ENCODE measurements around the gene OTUD5.

OTUD5 gene

GRCh38 chrX:48957477-48957826, at the start of gene OTUD5:
Gene OTUD5, minus strand, starts transcription at chrX:48957607. Its CDS starts 37 bp downstream, at chrX:48957570.
- TF ChIP-seq, protein P1, sequence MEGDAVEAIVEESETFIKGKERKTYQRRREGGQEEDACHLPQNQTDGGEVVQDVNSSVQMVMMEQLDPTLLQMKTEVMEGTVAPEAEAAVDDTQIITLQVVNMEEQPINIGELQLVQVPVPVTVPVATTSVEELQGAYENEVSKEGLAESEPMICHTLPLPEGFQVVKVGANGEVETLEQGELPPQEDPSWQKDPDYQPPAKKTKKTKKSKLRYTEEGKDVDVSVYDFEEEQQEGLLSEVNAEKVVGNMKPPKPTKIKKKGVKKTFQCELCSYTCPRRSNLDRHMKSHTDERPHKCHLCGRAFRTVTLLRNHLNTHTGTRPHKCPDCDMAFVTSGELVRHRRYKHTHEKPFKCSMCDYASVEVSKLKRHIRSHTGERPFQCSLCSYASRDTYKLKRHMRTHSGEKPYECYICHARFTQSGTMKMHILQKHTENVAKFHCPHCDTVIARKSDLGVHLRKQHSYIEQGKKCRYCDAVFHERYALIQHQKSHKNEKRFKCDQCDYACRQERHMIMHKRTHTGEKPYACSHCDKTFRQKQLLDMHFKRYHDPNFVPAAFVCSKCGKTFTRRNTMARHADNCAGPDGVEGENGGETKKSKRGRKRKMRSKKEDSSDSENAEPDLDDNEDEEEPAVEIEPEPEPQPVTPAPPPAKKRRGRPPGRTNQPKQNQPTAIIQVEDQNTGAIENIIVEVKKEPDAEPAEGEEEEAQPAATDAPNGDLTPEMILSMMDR (IDR thresholded peaks at IDR 0.05; ENCODE audit: extremely low read depth, missing control alignments), result no peak
- DNase-seq (ENCODE audit: low spot score), result peak; percentile 87

DNA sequence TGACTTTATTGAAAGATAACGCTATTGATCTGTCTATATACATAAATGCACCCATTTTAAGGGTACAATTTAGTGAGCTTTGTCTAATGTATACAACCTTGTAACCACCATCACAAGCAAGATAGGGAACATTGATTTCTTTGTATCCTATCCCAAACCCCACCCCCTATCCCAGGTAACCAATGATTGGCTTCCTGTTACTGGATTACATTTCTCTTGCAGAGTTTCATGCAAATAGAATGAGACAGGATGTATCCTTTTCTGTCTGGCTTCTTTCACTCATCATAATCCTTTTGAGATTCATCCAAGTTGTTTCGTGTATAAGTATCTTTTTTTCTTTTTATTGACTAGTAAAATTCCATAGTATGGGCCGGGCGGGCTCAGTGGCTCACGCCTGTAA, 46.3 kb upstream of the OTUD5 start:
- no peak for DNase-seq (ENCODE audit: low spot score)
- TF ChIP-seq, protein P1 (IDR thresholded peaks at IDR 0.05; ENCODE audit: extremely low read depth, missing control alignments), result no peak

DNA sequence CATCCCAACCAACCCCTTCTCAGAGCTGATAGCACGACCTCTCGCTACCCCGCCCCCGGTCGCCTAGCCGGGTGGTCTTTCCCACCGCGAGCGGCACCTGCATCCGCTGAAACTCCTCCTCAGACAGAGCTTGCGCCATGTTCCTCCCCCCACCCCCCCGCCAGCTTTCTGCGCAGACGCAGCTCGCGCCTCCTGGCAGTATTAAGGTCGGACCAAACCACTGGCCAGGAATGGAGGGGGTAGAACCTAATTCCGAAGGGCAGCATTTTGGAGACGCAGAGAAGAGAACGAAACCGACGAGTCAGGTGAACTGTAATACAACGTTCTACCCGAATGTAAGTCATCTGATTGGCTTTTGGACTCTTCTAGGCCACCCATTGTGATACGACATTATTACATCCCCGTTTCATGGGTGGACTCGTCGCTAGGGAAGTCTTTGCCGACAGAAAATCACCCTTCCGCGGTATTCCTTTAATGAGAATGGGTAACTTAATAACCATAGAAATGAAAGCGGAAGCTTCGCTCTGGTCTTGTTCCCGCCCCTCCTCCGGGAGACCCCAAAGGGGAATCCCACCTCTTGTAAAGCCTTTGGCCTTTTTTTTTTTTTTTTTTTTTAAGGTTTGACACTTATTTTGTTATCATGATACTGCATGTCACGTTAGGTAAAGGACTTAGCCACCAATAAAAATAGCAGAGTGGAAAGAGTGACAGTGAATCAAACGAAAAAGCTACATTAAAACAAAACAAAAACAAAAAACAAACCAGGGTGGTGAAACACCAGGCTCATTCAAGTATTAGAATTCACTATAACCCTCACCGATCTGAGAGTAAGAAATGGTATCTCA, 44.9 kb upstream of the OTUD5 start, which contains the start of gene GRIPAP1:
Gene GRIPAP1, minus strand, starts transcription at position 174 of the 845 bp plus-strand sequence. Its CDS starts 35 bp downstream, at position 139.
- peak; percentile 80 for DNase-seq (ENCODE audit: low spot score)
- TF ChIP-seq, protein P1 (IDR thresholded peaks at IDR 0.05; ENCODE audit: extremely low read depth, missing control alignments), result no peak

- peak; percentile 34 for DNase-seq (ENCODE audit: low spot score)
These were observed 44.2 kb upstream of the OTUD5 start for GRCh38 chrX:49001521-49002090.

GRCh38 chrX:49000636-49001035, 43.2 kb upstream of the OTUD5 start:
- DNase-seq (ENCODE audit: low spot score), result no peak
- TF ChIP-seq, protein P1 (IDR thresholded peaks at IDR 0.05; ENCODE audit: extremely low read depth, missing control alignments), result no peak

More at GRCh38 chrX:49001521-49002090, 44.2 kb upstream of the OTUD5 start:
- TF ChIP-seq, protein P1 (IDR thresholded peaks at IDR 0.05; ENCODE audit: extremely low read depth, missing control alignments), result no peak

DNA sequence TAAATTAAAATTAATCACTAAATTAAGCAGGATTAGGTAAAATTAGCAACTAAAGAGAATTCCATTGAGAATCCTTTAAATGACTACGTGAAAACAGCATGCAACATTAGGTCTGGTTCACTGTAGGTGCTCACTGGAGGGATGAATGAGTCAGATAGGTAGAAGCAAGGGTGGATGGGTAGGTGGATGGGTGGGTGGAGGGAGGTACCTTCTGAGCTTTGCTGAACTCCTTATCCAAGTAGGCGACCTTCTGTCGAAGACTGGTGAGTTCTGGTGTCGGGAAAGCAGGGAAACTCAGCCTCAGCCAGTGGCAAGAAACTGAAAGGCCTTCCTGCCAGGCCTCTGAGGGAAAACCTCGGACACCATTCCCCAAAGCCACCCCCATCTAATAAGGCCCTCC, 41.6 kb upstream of the OTUD5 start:
- TF ChIP-seq, protein P1 (IDR thresholded peaks at IDR 0.05; ENCODE audit: extremely low read depth, missing control alignments), result no peak

GRCh38 chrX:48998391-48998790, 41.0 kb upstream of the OTUD5 start:
- TF ChIP-seq, protein P1 (IDR thresholded peaks at IDR 0.05; ENCODE audit: extremely low read depth, missing control alignments), result no peak
- no peak for DNase-seq (ENCODE audit: low spot score)

More for the DNA sequence above, 41.6 kb upstream of the OTUD5 start:
- no peak for DNase-seq (ENCODE audit: low spot score)

Measured in GM20000 (cell line).